Tibial nerve (tissue), 4 donors: ENCODE measurements around the gene C1orf94. TPM values are rescaled to one million over a fixed set of nuclear protein-coding genes. Genes with fewer than 3 reads are reported as not detected.

ENCODE experiments used
- DNase-seq, 2 donors: peaks; one replicate each; pipeline ENCODE4 v3.0.0-alpha.2; 2019; ENCODE audit warnings: low spot score in 2 of 2
- H3K27ac ChIP-seq, 4 donors: fragments of 200-600 bp; sonication (generic) in 3 of 4; one replicate each; pipeline ENCODE4 v1.5.1; 2017 to 2019; ENCODE audit warnings: mild to moderate bottlenecking in 1 of 4
- H3K27me3 ChIP-seq, 2 donors: fragments of 200-600 bp; sonication (generic) in 1 of 2; one replicate each; pipeline versions ENCODE4 v1.5.1 to v1.6.0; 2017 to 2019
- H3K36me3 ChIP-seq, 3 donors: fragments of 200-600 bp; sonication (generic); one replicate each; pipeline ENCODE4 v1.5.1; 2018 to 2019
- H3K4me1 ChIP-seq, 4 donors: fragments of 200-600 bp; sonication (generic) in 3 of 4; one replicate each; pipeline ENCODE4 v1.5.1; 2017 to 2019
- H3K4me3 ChIP-seq, 4 donors: fragments of 200-600 bp; sonication (generic) in 3 of 4; one replicate each; pipeline ENCODE4 v1.5.1; 2017 to 2019; ENCODE audit warnings: mild to moderate bottlenecking in 1 of 4, moderate library complexity in 1 of 4
- H3K9me3 ChIP-seq, 4 donors: fragments of 200-600 bp; sonication (generic) in 3 of 4; one replicate each; pipeline ENCODE4 v1.5.1; 2017 to 2019
- EP300 ChIP-seq, 2 donors: sonication (generic); formaldehyde crosslinking; IDR thresholded peaks; one replicate each; pipeline ENCODE4 v1.6.1; 2017; ENCODE audit warnings: antibody characterized with exemption in 2 of 2, mild to moderate bottlenecking in 1 of 2
- POLR2A ChIP-seq, 2 donors: fragments of 450-650 bp; IDR thresholded peaks; one replicate each; pipeline ENCODE4 v1.6.1; 2017; ENCODE audit warnings: antibody characterized with exemption in 2 of 2, mild to moderate bottlenecking in 2 of 2, moderate library complexity in 2 of 2
- WGBS, 2 donors: methylation state at CpG; one replicate each; pipeline ENCODE4 v1.1.5; 2018; 5-methylcytosine and 5-hydroxymethylcytosine counted together
- total RNA-seq, 4 donors: library from RNA; depleted of rRNA; stranded (reverse); fragments of >200 nt; gene quantifications; one replicate each; pipeline ENCODE4 v1.1.0, GENCODE V29; 2016
- TF ChIP-seq, protein P1 (sequence below), 5 experiments: fragments of 200-600 bp in 3 of 5; fragments of 450-650 bp in 2 of 5; sonication (generic) in 3 of 5; IDR thresholded peaks; one replicate each; pipeline ENCODE4 v1.5.1; 2016 to 2019; ENCODE audit warnings: antibody characterized with exemption in 5 of 5, mild to moderate bottlenecking in 3 of 5, moderate library complexity in 2 of 5

The C1orf94 gene
- total RNA-seq, 4 donors from 2014 or later = not detected

DNA sequence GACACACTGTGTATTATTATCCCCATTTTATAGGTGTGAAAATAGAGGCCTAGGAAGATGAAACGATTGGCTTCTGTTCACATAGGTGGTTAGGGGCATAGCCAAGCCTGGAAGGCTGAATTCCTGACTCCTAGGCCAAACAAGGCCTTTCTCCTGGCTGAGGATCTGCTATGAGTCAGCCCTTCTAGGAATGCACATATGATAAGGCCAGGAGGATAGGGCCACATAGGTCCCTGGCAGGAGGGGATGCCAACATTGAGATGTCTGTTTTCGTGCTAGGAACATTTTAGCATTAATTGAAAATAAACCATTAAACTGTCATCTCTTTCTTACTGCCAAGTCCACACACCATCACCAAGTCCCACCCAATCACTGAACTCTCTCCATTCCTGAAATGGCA, 20.8 kb upstream of the C1orf94 start:
- Histone ChIP-seq H3K36me3 (no peaks in the 10 kb centered on the region), H3K4me1 (no peaks in the 10 kb centered on the region), H3K27ac (no peak overlapping the region), H3K27me3 (peaks cover 0 to 8% of the 10 kb centered on the region in 2 donors), H3K4me3 (no peak overlapping the region), H3K9me3 (no peaks in the 10 kb centered on the region)
- 63 to 77% methylated on average over 2 of the region's 2 CpGs for WGBS, 2 donors
- TF ChIP-seq POLR2A (IDR thresholded peaks at IDR 0.05) (no peak), EP300 (IDR thresholded peaks at IDR 0.05) (no peak)
- TF ChIP-seq, protein P1, sequence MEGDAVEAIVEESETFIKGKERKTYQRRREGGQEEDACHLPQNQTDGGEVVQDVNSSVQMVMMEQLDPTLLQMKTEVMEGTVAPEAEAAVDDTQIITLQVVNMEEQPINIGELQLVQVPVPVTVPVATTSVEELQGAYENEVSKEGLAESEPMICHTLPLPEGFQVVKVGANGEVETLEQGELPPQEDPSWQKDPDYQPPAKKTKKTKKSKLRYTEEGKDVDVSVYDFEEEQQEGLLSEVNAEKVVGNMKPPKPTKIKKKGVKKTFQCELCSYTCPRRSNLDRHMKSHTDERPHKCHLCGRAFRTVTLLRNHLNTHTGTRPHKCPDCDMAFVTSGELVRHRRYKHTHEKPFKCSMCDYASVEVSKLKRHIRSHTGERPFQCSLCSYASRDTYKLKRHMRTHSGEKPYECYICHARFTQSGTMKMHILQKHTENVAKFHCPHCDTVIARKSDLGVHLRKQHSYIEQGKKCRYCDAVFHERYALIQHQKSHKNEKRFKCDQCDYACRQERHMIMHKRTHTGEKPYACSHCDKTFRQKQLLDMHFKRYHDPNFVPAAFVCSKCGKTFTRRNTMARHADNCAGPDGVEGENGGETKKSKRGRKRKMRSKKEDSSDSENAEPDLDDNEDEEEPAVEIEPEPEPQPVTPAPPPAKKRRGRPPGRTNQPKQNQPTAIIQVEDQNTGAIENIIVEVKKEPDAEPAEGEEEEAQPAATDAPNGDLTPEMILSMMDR (IDR thresholded peaks at IDR 0.05) = no peak
- no peak for DNase-seq

DNA sequence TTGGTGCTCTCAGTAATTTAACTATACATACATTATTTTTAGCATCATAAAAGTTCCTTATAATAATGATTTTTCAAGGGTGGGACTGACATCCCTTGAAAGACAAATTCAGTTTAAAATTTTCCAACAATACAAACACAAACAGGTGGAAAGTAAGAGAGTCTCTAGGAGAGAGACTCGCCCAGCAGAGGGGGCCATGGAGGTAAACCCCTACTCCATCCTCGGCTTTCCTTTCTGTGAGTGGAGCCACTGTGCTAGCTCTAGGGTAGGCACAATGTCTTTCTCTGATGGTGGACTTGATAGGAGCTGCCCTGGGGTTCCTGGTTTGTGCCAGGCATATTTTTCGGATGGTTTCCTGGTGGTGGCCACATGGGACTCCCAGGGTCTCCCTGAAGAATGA, 20.0 kb upstream of the C1orf94 start:
- 60 to 69% methylated on average over 3 of the region's 3 CpGs for whole genome bisulfite sequencing, 2 donors
- Histone ChIP-seq H3K9me3 (no peaks in the 10 kb centered on the region), H3K36me3 (no peaks in the 10 kb centered on the region), H3K27me3 (peaks cover 0 to 14% of the 10 kb centered on the region in 2 donors), H3K4me3 (no peak overlapping the region), H3K4me1 (no peaks in the 10 kb centered on the region), H3K27ac (no peak overlapping the region)
- DNase-seq = no peak
- TF ChIP-seq, protein P1 (IDR thresholded peaks at IDR 0.05) = no peak
- no peak for TF ChIP-seq POLR2A (IDR thresholded peaks at IDR 0.05)
- no peak for TF ChIP-seq EP300 (IDR thresholded peaks at IDR 0.05)

DNA sequence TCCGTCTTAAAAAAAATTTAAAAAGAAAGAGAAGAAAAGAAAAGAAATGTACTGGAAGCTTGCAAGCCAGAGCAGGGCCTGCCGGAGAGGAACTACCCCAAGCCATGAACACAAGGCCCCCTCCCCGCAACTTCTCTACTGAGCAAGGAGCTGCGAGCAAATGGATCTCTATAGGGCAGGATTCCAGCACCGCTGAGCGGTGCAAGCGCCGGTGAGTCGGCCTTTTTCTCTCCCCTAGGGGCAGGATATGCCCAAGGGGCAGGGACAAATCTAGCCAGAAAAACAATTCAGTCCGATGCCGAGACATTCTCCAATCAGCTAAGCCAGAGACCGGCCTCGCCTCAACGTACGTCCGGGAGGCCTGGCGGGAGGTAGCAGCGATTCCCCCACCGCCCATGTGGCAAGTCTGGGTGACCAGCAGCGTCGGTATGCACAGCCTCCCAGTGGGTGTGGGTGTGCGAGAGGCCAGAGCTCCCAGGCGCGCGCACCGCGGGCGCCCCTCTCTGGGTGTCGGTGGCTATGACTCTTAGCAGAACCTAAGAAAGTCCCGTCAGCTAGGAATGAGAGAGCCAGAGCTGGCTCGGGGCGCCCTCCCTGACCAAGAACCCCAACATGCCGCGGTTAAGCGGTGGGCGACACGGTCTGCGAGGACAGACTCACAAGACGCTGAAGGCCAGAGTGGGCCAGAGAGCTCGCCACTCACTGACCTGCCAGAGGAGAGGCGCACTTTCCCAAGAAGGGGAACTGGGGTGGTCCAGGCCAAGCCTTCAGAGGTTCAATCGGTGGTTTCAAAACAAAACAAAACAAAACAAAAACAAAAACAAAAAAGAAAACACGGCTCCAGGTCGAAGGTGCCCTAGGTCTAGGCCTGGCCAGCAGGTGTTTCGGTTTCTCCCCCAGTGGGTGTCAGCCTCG, 13.6 kb upstream of the C1orf94 start:
- no peaks in the 10 kb centered on the region for H3K9me3 ChIP-seq
- peak; percentile 30 to 42 for DNase-seq
- H3K36me3 ChIP-seq = no peaks in the 10 kb centered on the region
- 4% methylated on average over 37 to 40 of the region's 46 CpGs for WGBS, 2 donors
- peaks cover 0 to 51% (median 14%) of the 10 kb centered on the region in 4 donors for H3K4me1 ChIP-seq
- H3K4me3 ChIP-seq = peak overlapping the region; percentile 29 to 54 (median 35)
- peaks cover 0 to 67% of the 10 kb centered on the region in 2 donors for H3K27me3 ChIP-seq
- H3K27ac ChIP-seq = no peak overlapping the region
- TF ChIP-seq, protein P1 (IDR thresholded peaks at IDR 0.05) = peak; percentile 47 to 78 (median 58)
- TF ChIP-seq EP300 (IDR thresholded peaks at IDR 0.05) = no peak

DNA sequence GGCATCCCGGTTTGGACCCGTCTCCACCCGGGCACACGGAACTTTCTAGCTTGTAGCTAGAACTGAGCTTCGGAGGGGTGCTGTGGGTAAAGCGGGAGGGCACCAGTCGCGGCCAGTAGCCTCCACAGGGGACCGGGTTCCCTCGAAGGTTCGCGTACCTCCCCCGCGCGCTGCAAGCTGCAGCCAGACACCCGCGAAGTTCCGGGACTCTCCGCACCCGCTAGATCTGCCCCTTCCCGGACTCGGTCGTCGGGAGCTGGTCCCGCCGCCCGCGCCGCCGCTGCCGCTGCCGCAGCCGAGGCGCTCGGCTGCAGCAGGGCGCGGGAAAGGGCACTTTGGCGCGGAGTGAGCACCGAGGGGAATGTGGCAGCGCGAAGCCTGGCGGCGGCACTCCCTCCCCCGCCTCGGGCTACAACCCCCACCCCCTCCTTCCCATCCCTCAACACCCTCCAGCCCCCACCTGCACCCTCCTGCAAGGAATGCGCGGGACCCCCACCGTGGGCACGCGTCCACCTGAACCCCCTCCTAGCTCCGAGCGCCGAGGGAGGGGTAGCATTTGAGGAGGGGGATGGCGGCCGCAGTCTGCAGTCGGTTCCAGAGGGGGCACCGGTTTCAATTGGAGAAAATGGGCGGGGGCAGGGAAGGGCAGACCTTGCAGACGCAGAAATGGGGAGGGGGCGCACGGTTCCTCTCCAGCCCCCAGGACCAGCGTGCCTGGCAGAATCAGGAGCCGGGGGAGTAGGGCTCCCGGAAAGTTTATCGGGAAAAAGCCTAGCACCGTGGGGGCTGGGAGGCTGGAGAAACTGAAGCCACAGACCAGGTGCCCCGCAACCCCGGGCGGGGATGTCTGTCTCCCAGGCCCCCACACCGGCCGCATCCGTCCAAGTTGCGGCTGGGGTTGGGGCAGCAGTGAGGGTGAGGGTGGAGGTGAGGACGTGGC, 12.6 kb upstream of the C1orf94 start:
- WGBS, 2 donors = 0 to 1% methylated on average over 41 to 75 of the region's 75 CpGs
- H3K36me3 ChIP-seq = no peaks in the 10 kb centered on the region
- no peaks in the 10 kb centered on the region for H3K9me3 ChIP-seq
- no peak for DNase-seq
- H3K27me3 ChIP-seq = peaks cover 0 to 67% of the 10 kb centered on the region in 2 donors
- no peak overlapping the region for H3K27ac ChIP-seq
- peak overlapping the region; percentile 29 to 54 (median 35) for H3K4me3 ChIP-seq
- peaks cover 0 to 51% (median 14%) of the 10 kb centered on the region in 4 donors for H3K4me1 ChIP-seq
- no peak for TF ChIP-seq EP300 (IDR thresholded peaks at IDR 0.05)
- TF ChIP-seq, protein P1 (IDR thresholded peaks at IDR 0.05) = no peak
- TF ChIP-seq POLR2A (IDR thresholded peaks at IDR 0.05) = no peak
